Stomach smooth muscle (tissue), 2 donors: ENCODE data around the gene CABLES2.

ENCODE experiments used
- H3K27ac ChIP-seq: one replicate; pipeline ENCODE4 v1.7.0; 2013; ENCODE audit warnings: mild to moderate bottlenecking, low read length, inconsistent platforms
- H3K27me3 ChIP-seq, 2 donors: one replicate each; pipeline ENCODE4 v1.7.0; 2013; ENCODE audit warnings: low read length in 2 of 2; ENCODE audit not compliant: insufficient read depth in 2 of 2, control insufficient read depth in 1 of 2
- H3K36me3 ChIP-seq, 2 donors: one replicate each; pipeline ENCODE4 v1.7.0; 2013; ENCODE audit warnings: low read length in 2 of 2; ENCODE audit not compliant: control insufficient read depth in 2 of 2, insufficient read depth in 2 of 2
- H3K4me1 ChIP-seq: one replicate; pipeline ENCODE4 v1.7.0; 2013; ENCODE audit warnings: low read length; ENCODE audit not compliant: control insufficient read depth, insufficient read depth
- H3K4me3 ChIP-seq, 2 donors: one replicate each; pipeline ENCODE4 v1.7.0; 2013; ENCODE audit warnings: low read length in 2 of 2
- H3K9ac ChIP-seq, 2 donors: one replicate each; pipeline ENCODE4 v1.7.0; 2013; ENCODE audit warnings: low read length in 2 of 2, mild to moderate bottlenecking in 1 of 2
- H3K9me3 ChIP-seq, 2 donors: one replicate each; pipeline ENCODE4 v1.7.0; 2013; ENCODE audit warnings: low read length in 2 of 2; ENCODE audit not compliant: control insufficient read depth in 2 of 2
- donor health status: healthy.
- donor health status: Pancreatic carcinoma.

CABLES2 gene

GRCh38 chr20:62425281-62426058 lies 18.4 kb upstream of the CABLES2 start:
- Histone ChIP-seq H3K4me1 (no peaks in the 10 kb centered on the region), H3K4me3 (no peak overlapping the region), H3K27ac (no peak overlapping the region), H3K36me3 (no peaks in the 10 kb centered on the region), H3K9ac (no peak overlapping the region), H3K9me3 (no peaks in the 10 kb centered on the region), H3K27me3 (no peaks in the 10 kb centered on the region)

DNA sequence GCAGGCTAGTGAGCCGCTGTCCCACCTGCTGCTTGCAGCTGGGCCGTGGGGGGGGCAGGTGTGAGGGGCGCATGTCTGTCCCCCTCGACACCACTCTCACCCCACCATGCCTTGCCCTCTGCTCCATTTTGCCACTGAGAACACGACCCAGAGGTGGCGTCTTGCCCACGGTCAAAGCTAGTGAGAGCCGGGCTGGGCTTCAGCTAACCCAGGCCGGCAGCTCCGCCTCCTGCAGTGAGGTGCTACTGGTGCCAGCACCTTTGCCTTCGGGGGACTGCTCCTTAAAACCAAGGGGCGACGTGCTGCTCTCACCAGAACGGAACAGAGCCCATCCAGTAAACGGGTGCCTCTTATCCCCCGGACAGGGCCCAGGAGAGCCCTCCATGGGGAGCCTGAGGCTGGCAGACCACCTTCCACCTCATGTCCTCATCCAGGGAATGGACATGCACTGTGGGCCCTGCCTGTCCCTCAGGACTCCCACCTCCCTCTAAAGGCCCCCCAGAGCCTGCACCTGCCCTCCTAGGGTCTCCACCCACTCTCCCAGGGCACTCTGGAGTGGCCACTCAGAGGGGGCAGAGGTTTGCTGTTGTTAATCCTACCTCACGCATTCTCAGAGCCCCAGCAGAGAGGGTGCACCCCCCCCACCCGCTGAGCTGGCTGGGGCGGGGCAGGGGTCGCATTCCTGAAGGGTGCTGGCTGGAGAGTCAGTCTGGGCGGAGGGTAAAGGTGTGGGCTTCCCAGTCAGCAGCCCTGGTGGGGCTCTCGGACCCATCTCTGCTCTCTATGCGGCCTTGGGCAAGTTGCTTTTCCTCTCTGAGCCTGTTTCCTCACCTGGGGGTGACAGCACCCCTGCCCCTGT lies 17.4 kb upstream of the CABLES2 start:
- H3K9ac ChIP-seq: no peak overlapping the region
- H3K4me3 ChIP-seq: no peak overlapping the region
- no peak overlapping the region for H3K27ac ChIP-seq
- H3K9me3 ChIP-seq: no peaks in the 10 kb centered on the region
- no peaks in the 10 kb centered on the region for H3K36me3 ChIP-seq
- H3K27me3 ChIP-seq: no peaks in the 10 kb centered on the region
- H3K4me1 ChIP-seq: no peaks in the 10 kb centered on the region

GRCh38 chr20:62423326-62423706 lies 16.2 kb upstream of the CABLES2 start:
- Histone ChIP-seq H3K27me3 (no peaks in the 10 kb centered on the region), H3K9me3 (no peaks in the 10 kb centered on the region), H3K4me1 (no peaks in the 10 kb centered on the region), H3K4me3 (no peak overlapping the region), H3K9ac (no peak overlapping the region), H3K27ac (no peak overlapping the region), H3K36me3 (no peaks in the 10 kb centered on the region)

- Histone ChIP-seq H3K36me3 (no peaks in the 10 kb centered on the region), H3K9me3 (no peaks in the 10 kb centered on the region), H3K9ac (no peak overlapping the region), H3K27ac (no peak overlapping the region), H3K4me3 (no peak overlapping the region), H3K4me1 (no peaks in the 10 kb centered on the region), H3K27me3 (no peaks in the 10 kb centered on the region)
Measured at GRCh38 chr20:62422636-62423325, 15.7 kb upstream of the CABLES2 start.

DNA sequence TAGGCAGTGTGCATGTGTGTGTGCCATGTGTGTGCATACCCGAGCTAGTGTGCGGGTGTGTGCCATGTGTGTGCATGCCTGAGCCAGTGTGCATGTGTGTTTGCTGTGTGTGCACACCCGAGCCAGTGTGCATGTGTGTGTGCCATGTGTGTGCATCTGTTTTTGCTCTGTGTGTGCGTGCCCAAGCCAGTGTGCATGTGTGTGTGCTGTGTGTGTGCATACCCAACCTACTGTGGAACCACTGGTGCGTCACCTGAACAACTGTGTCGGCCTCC lies 14.6 kb upstream of the CABLES2 start:
- H3K9ac ChIP-seq: no peak overlapping the region
- H3K9me3 ChIP-seq: no peaks in the 10 kb centered on the region

GRCh38 chr20:62420846-62421715 lies 14.0 kb upstream of the CABLES2 start:
- Histone ChIP-seq H3K27ac (no peak overlapping the region), H3K27me3 (no peaks in the 10 kb centered on the region), H3K9me3 (no peaks in the 10 kb centered on the region), H3K9ac (no peak overlapping the region), H3K4me1 (no peaks in the 10 kb centered on the region), H3K4me3 (no peak overlapping the region), H3K36me3 (no peaks in the 10 kb centered on the region)

More for the DNA sequence above, 14.6 kb upstream of the CABLES2 start:
- H3K4me1 ChIP-seq: no peaks in the 10 kb centered on the region
- H3K4me3 ChIP-seq: no peak overlapping the region
- H3K36me3 ChIP-seq: no peaks in the 10 kb centered on the region
- no peak overlapping the region for H3K27ac ChIP-seq
- H3K27me3 ChIP-seq: no peaks in the 10 kb centered on the region

DNA sequence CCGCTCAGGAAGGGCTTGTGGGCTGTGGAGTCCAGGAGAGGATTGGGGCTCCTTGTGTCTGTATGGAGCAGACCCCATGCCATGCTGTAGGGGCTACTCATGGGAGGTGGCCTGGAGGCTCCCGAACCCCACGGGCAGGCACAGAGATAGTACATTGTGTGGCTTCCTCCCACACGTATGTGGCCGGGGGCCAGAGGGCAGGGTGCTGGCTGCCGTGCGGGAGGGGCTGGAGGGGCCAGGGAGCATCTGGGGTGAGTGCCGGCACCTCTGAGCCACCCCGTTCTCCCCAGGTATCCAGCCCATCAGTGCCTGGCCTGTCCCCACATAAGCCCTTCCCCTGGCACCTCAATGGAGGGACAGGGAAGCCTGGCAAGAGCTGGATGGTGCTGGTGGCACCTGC lies 12.7 kb upstream of the CABLES2 start:
- Histone ChIP-seq H3K27ac (no peak overlapping the region), H3K36me3 (no peaks in the 10 kb centered on the region), H3K4me3 (no peak overlapping the region), H3K9ac (no peak overlapping the region), H3K4me1 (no peaks in the 10 kb centered on the region), H3K27me3 (no peaks in the 10 kb centered on the region), H3K9me3 (no peaks in the 10 kb centered on the region)

GRCh38 chr20:62418709-62419487 lies 11.8 kb upstream of the CABLES2 start:
- H3K9me3 ChIP-seq: no peaks in the 10 kb centered on the region
- no peaks in the 10 kb centered on the region for H3K36me3 ChIP-seq
- no peaks in the 10 kb centered on the region for H3K27me3 ChIP-seq
- H3K27ac ChIP-seq: no peak overlapping the region
- no peak overlapping the region for H3K4me3 ChIP-seq
- no peaks in the 10 kb centered on the region for H3K4me1 ChIP-seq
- no peak overlapping the region for H3K9ac ChIP-seq

DNA sequence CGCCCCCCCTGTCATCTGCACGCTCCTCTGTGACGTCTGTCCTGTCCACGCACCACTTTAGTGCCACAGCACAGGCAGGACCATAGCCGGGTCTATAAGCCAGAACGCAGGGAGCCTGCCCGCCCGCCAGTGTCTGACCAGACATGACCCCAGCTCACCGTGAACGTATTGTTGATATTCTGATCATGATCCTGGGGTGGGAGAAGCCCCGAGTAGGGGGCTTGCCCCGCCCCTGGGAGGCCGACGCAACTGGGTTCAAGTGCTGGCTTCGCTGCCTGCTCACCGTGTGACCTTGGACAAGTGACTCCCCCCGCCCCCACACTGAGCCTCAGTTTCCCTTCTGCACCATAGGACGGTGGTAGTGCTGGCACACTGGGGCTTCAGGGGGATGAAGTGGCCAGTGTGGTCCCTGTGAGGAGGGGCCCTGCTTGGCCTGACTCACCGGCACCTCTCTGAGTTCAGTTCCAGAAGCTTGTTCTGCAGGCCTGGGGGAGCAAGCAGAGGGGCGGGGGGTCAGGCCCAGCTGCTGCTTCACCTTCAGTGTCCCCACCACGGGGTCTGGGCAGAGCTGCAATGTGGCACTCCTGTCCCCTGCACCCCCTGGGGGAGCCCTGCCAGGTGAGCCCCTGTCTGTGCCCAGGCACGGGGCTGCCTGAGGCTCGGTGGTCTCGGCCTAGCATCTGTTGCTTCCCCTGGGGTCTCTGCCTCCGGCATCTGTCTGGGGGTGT lies 11.1 kb upstream of the CABLES2 start:
- no peaks in the 10 kb centered on the region for H3K36me3 ChIP-seq
- no peak overlapping the region for H3K27ac ChIP-seq
- H3K4me3 ChIP-seq: no peak overlapping the region
- no peak overlapping the region for H3K9ac ChIP-seq
- H3K27me3 ChIP-seq: no peaks in the 10 kb centered on the region
- H3K4me1 ChIP-seq: no peaks in the 10 kb centered on the region
- H3K9me3 ChIP-seq: no peaks in the 10 kb centered on the region
